Ishikawa (cell line): ENCODE data around the gene HSD11B1L.

ENCODE experiments used
- CEBPB ChIP-seq: IDR thresholded peaks from 2 replicates; pipeline ENCODE4 v1.6.1; 2012
- CREB1 ChIP-seq: IDR thresholded peaks from 2 replicates; pipeline ENCODE4 v1.6.1; 2012; ENCODE audit warnings: low read depth
- EP300 ChIP-seq: IDR thresholded peaks from 2 replicates; pipeline ENCODE4 v1.6.1; 2012; ENCODE audit warnings: borderline replicate concordance
- FOXM1 ChIP-seq: IDR thresholded peaks from 2 replicates; pipeline ENCODE4 v1.6.1; 2012; ENCODE audit warnings: low read depth, borderline replicate concordance
- MAX ChIP-seq: IDR thresholded peaks from 2 replicates; pipeline ENCODE4 v1.6.1; 2012
- NFIC ChIP-seq: IDR thresholded peaks from 2 replicates; pipeline ENCODE4 v1.6.1; 2012
- RAD21 ChIP-seq: IDR thresholded peaks from 2 replicates; pipeline ENCODE4 v1.6.1; 2012; ENCODE audit warnings: low read depth
- REST ChIP-seq: IDR thresholded peaks from 2 replicates; pipeline ENCODE4 v1.6.1; 2012; ENCODE audit warnings: low read depth, mild to moderate bottlenecking
- TAF1 ChIP-seq: IDR thresholded peaks from 2 replicates; pipeline ENCODE4 v1.6.1; 2012; ENCODE audit warnings: low read depth, mild to moderate bottlenecking
- USF1 ChIP-seq: IDR thresholded peaks from 2 replicates; pipeline ENCODE4 v1.6.1; 2012
- YY1 ChIP-seq: IDR thresholded peaks from 2 replicates; pipeline ENCODE4 v1.6.1; 2012; ENCODE audit warnings: low read depth

GRCh38 chr19:5696196-5697021 lies 15.6 kb downstream of the HSD11B1L start:
- no peak for TF ChIP-seq REST
- TF ChIP-seq RAD21: no peak
- TF ChIP-seq TAF1: no peak
- TF ChIP-seq CEBPB: no peak
- TF ChIP-seq EP300: no peak
- TF ChIP-seq USF1: no peak
- no peak for TF ChIP-seq YY1
- TF ChIP-seq MAX: no peak
- no peak for TF ChIP-seq NFIC
- no peak for TF ChIP-seq FOXM1
- TF ChIP-seq CREB1: no peak
